C4-2B (cell line): ENCODE results near the gene TOGARAM1.

ENCODE experiments used
- H3K27ac ChIP-seq: fragments of 450-650 bp; 2 replicates; pipeline ENCODE4 v1.5.1; 2017
- CTCF ChIP-seq: fragments of 450-650 bp; conservative IDR thresholded peaks from 2 replicates; pipeline ENCODE4 v1.5.1; 2017; ENCODE audit warnings: mild to moderate bottlenecking
- ZFX ChIP-seq: fragments of 450-650 bp; IDR thresholded peaks from 2 replicates; pipeline ENCODE4 v1.6.1; 2017

The TOGARAM1 gene

GRCh38 chr14:44940944-44941343 is 21.0 kb upstream of the TOGARAM1 start:
- no peak for TF ChIP-seq CTCF
- TF ChIP-seq ZFX, result no peak

DNA sequence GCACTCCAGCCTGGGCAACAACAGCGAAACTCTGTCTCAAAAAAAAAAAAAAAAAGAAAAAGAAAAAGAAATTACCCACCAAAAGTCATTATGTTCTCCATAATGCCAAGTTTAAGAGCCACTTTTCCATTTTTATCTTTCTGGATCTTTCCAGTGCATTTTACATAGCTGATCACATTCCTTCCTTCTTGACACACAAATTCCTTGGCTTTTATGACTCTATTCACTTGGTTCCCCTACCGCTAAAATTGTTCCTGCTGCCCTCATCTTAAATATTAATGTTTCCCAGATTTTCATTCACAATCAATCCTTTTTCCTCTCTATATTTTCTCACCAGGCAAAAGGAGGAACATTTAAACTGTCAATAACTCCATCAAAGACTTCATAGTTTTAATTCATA is 20.4 kb upstream of the TOGARAM1 start:
- no peak overlapping the region for H3K27ac ChIP-seq
- TF ChIP-seq CTCF, result no peak
- TF ChIP-seq ZFX, result no peak

More at GRCh38 chr14:44940944-44941343, 21.0 kb upstream of the TOGARAM1 start:
- no peak overlapping the region for H3K27ac ChIP-seq

GRCh38 chr14:44942436-44942835 is 19.6 kb upstream of the TOGARAM1 start:
- H3K27ac ChIP-seq, result no peak overlapping the region
- TF ChIP-seq ZFX (no peak), CTCF (no peak)

GRCh38 chr14:44944107-44944506 is 17.9 kb upstream of the TOGARAM1 start:
- no peak overlapping the region for H3K27ac ChIP-seq
- TF ChIP-seq CTCF (no peak), ZFX (no peak)

GRCh38 chr14:44945264-44945663 is 16.7 kb upstream of the TOGARAM1 start:
- no peak overlapping the region for H3K27ac ChIP-seq
- TF ChIP-seq ZFX, result no peak
- TF ChIP-seq CTCF, result no peak

DNA sequence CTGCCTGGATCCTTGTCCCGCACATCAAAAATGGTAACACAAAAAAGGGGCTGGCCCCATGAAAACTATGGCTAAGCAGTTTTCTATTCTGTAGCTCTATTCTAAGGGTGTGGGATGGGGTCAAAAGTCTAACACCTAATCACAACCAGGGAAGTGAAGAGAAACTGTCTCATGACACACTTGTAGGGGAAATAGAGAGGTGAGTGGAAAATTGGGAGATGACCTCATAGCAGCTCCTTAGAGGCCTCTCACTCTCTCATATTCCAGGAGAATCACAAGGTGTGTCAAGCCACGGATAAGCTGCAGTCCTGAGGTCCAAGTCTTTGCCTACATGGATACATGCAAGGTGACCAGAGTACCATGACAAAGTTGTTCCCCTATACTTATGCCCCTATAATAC is 10.9 kb upstream of the TOGARAM1 start:
- TF ChIP-seq CTCF (no peak), ZFX (no peak)
- H3K27ac ChIP-seq, result no peak overlapping the region

GRCh38 chr14:44952391-44953110 is 9.4 kb upstream of the TOGARAM1 start:
- TF ChIP-seq ZFX, result no peak
- TF ChIP-seq CTCF, result no peak
- no peak overlapping the region for H3K27ac ChIP-seq
